Parietal lobe (tissue), 2 donors: ENCODE data around the gene NDUFS8. TPM values are rescaled to one million over a fixed set of nuclear protein-coding genes. Genes with fewer than 3 reads are reported as not detected.

Source experiments
- small RNA-seq: library from RNA; depleted of rRNA; stranded (forward); fragments of <200 nt; gene quantifications from one replicate; pipeline ENCODE3, GENCODE V24; 2014; ENCODE audit warnings: low replicate concordance
- total RNA-seq: library from RNA; depleted of rRNA; stranded (reverse); fragments of >200 nt; gene quantifications from one replicate; pipeline ENCODE4 v1.2.3, GENCODE V29; 2014

The NDUFS8 gene
- 57.3 TPM for total RNA-seq

DNA sequence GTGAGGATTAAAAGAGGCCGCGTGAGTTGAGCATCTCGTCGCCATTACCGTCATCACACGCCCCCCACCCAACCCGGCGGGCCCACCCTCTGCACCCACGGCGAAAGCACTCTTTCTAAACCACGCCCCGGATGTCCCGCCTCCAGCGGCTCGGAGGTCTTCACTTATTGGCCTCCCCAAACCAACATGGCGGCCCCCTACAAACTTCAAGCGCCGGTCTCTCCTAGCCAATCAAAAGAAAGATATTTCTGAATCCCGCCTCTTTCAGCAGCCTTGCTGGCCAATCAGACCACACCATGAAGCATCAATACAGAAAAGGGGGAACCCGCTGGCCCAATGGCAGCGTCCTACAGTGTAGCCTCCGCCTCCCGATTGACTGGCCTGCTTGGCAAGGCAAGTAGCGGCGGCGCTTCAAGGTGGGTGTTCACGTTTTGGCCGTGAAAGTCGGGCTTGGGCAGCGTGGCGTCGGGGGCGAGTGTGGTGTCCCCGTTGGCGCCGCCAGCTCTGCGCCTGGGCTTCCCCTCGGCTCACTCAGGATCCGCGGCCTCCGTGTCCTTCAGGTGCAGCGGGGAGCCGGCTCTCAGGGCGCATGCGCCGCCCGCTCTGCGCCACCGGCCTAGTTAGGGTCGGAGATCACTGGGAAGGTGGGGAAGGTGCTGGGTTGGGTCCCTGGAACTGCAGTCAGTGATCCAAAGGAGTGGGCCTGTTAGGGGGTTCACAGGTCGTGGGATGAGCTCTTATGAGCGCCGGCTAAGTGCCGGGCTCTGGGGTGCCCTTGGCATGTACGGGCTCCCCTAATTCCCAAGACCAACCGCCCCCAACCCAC, at the start of gene NDUFS8:
NDUFS8 (plus strand) TSS at position 364 of the 826 bp plus-strand sequence. CDS start 1,471 bp downstream, outside the sequence.

DNA sequence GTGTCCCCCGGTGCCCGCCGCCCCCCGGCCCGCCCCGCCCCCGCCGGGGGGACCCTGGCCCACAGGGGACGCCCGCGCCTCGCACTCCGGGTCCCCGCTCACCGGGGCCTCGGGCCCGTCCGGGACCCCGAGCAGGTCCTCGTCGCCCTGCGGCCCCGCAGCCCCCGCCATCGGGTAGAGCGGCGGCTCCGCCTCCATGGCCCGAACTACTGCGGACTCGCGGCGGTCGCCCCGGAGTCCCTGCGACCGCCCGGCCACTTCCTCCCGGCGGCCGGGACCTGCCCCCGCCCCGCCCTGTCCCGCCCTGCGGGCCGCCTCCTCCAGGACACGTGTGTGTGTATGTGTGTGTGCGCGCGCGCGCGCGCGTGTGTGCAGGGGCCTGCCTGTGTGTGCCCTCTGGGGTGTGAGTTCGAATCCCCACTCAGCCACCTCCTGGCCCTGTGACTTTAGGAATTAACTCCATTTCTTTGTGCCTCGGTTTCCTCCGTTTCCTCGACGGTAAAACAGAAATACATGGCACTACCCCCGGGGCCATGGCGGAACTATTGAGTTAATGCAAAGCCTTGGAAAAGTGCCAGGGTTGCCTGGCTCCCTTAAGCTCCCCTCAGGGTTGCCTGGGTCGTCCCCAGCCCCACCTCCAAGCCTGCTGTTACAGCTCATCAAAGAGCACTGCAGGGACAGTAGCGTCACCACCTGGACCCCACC, 26.5 kb upstream of the NDUFS8 start, which contains the start of gene UNC93B1:
UNC93B1 (minus strand) TSS at position 252 of the 705 bp plus-strand sequence; CDS start at position 198, 54 bp downstream.

DNA sequence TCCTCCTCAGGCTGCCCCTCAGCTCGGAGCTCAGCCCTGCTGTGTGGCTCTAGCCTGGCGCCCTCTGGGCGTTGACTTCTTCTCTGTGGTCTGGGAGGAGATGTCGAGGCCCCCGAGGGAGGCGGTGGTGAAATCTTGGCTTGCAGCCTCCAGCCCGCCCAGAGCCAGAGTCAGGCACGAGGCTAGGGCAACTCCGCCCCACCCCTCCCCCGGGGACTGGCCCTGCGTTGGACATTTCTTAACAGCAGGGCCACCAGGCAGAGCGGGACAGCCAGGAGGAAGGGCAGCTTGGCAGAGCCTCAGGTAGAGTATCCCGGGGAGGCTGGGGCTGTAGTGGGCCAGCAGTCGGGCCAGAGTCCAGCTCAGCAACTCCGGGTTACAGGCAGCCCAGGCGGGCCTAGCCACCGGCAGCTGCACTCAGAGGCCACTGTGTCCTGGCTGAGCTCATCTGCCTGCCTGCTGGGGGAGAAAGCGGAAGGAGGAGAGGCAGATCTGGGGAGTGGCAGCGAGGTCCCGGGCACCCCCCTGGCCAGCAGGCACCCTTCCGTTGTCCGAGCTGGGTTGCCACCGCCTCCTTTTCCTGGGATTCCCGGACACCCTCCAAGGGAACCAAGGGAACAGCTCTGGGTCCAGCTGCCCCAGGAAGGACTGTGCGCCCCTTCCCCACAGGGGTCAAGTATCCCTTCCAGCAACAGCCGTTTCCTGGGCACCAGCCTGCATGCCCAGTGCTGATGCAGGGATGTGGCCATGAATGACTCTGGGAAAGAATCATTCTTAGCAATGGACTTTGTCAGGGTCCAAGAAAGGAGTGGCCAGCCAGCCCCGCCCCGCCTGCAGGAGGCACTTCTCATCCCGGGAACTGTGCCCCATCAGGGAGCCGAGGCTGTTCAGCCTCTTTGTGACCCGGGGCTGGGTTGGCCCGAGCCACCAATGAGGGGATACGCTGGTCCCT, 20.1 kb upstream of the NDUFS8 start, which contains the start of gene ALDH3B1:
ALDH3B1 (plus strand) TSS at position 238 of the 952 bp plus-strand sequence. CDS start 4,971 bp downstream, outside the sequence.

DNA sequence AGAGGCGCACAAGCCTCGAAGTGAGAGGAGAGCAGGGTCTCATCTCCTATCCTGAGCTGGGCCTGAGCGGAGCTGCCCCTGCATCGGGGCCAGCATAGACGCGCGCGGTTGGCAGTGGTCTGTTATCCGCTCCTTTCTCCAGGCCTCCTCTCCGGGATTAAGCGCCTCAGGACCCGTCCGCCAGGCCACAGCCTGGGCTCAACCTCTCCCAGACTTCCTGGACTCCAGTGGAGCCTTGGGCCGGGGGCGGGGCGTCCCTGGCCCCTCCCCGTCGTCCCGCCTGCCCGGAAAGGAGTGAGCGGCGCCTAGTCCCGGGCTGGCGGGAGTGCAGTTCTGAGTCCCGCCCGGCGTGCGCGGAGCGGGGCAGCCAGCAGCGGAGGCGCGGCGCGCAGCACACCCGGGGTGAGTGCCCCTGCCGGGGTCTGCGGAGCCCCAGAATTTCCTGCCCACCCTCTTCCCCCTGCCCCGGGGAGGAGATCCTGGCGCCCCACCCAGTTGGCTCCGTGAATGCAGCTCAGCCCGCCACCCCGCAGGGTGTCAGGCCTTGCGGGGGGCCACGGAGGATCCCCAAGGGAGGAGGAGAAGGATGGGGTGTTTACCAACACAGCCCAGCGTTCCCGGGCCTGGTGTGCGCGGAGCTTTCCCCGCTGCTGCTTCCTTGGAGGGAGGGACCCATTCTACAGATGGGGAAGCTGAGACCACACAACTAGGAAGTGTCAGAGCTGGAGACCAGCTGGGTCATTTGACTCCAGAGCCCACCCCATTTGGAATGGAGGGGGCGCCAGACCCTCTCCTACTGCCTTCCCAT, 8.4 kb downstream of the NDUFS8 start, which contains the start of gene TCIRG1:
TCIRG1 (plus strand) TSS at position 308 of the 808 bp plus-strand sequence. CDS start 2,247 bp downstream, outside the sequence.

Small RNA genes within 50 kb of the gene (small RNA-seq; reads per million reads assigned to genes)
- gene MIR6753 = not detected

Other genes starting within 250 kb of the NDUFS8 start
- 3.4 TPM for gene UNC93B1, start 26.6 kb upstream of the NDUFS8 start, total RNA-seq
- 0.31 TPM for gene ALDH3B1, start 20.4 kb upstream of the NDUFS8 start, total RNA-seq
- 4.7 TPM for gene TCIRG1, start 8.3 kb downstream of the NDUFS8 start, total RNA-seq
- 72.0 TPM for gene CHKA, start 90.7 kb downstream of the NDUFS8 start, total RNA-seq
- 164 TPM for gene KMT5B, start 182.6 kb downstream of the NDUFS8 start, total RNA-seq
- gene C11orf24, start 241.3 kb downstream of the NDUFS8 start, total RNA-seq = 15.3 TPM